IMR-90 (cell line): ENCODE results near the gene LANCL3. TPM values are rescaled to one million over a fixed set of nuclear protein-coding genes. Genes with fewer than 3 reads are reported as not detected.

Experiments used
- ATAC-seq: fragments of 200-7000 bp; cut with Tn5 transposase; 2 replicates; pipeline ENCODE4 v1.9.1; 2020; ENCODE audit warnings: low read depth, mild to moderate bottlenecking, moderate library complexity
- BruUV-seq: library from RNA; stranded (reverse); fragments of 400-500 nt; replicated peaks from 2 replicates; lab custom pipeline; 2021; lab: Mats Ljungman, UMichigan
- CTCF ChIA-PET: fragments of 300-600 bp; formaldehyde crosslinking; extraction: SDS; loops from one replicate; lab custom pipeline; 2021; ENCODE audit warnings: antibody characterized with exemption; lab: Yijun Ruan, JAX
- POLR2A ChIA-PET: fragments of 300-600 bp; sonication (Branson Sonifier 250); formaldehyde crosslinking; loops from one replicate; lab custom pipeline; 2022; ENCODE audit warnings: antibody characterized with exemption; ENCODE audit not compliant: unreplicated experiment; lab: Charles Lee
- DNase-seq: peaks from one replicate; pipeline ENCODE4 v3.0.0; 2013
- H2AFZ ChIP-seq: replicated peaks from 2 replicates; pipeline ENCODE3; 2013; ENCODE audit warnings: low read length, mild to moderate bottlenecking; ENCODE audit not compliant: poor library complexity
- H2AK5ac ChIP-seq: 2 replicates; pipeline ENCODE4 v1.6.1; 2013; ENCODE audit warnings: low read depth, low read length, inconsistent platforms
- H2AK9ac ChIP-seq: replicated peaks from 2 replicates; pipeline ENCODE3; 2013; ENCODE audit warnings: mild to moderate bottlenecking, low read depth, low read length, moderate library complexity; ENCODE audit not compliant: poor library complexity
- H2BK120ac ChIP-seq: 2 replicates; pipeline ENCODE4 v1.6.1; 2013; ENCODE audit warnings: low read depth, low read length, inconsistent platforms
- H2BK15ac ChIP-seq: 3 replicates; pipeline ENCODE4 v1.6.1; 2013; ENCODE audit warnings: low read depth, low read length, inconsistent platforms
- H2BK20ac ChIP-seq: 2 replicates; pipeline ENCODE4 v1.6.1; 2013; ENCODE audit warnings: low read depth, mild to moderate bottlenecking, inconsistent platforms, low read length, moderate library complexity
- H2BK5ac ChIP-seq: 2 replicates; pipeline ENCODE4 v1.6.1; 2013; ENCODE audit warnings: mild to moderate bottlenecking, low read depth, low read length, inconsistent platforms; ENCODE audit not compliant: poor library complexity, severe bottlenecking
- H3K14ac ChIP-seq: replicated peaks from 2 replicates; pipeline ENCODE4 v1.6.1; 2013; ENCODE audit warnings: low read depth, low read length, inconsistent platforms
- H3K18ac ChIP-seq: 2 replicates; pipeline ENCODE4 v1.6.1; 2013; ENCODE audit warnings: low read depth, low read length, control low read depth
- H3K23ac ChIP-seq: 2 replicates; pipeline ENCODE4 v1.6.1; 2013; ENCODE audit warnings: low read depth, low read length, inconsistent platforms
- H3K27ac ChIP-seq: 2 replicates; pipeline ENCODE4 v1.5.1; 2013; ENCODE audit warnings: mild to moderate bottlenecking, control low read depth, low read length; ENCODE audit not compliant: insufficient read depth
- H3K27me3 ChIP-seq: 2 replicates; pipeline ENCODE4 v1.6.1; 2013; ENCODE audit warnings: low read length; ENCODE audit not compliant: control insufficient read depth, insufficient read depth
- H3K36me3 ChIP-seq: 2 replicates; pipeline ENCODE4 v1.6.1; 2013; ENCODE audit warnings: low read length, mixed read lengths; ENCODE audit not compliant: control insufficient read depth, insufficient read depth
- H3K4ac ChIP-seq: 2 replicates; pipeline ENCODE4 v1.6.1; 2013; ENCODE audit warnings: low read depth, low read length, inconsistent platforms
- H3K4me1 ChIP-seq: 2 replicates; pipeline ENCODE4 v1.6.1; 2013; ENCODE audit warnings: low read length, mixed read lengths; ENCODE audit not compliant: control insufficient read depth, insufficient read depth
- H3K4me2 ChIP-seq: 2 replicates; pipeline ENCODE4 v1.6.1; 2013; ENCODE audit warnings: low read depth, mild to moderate bottlenecking, control low read depth, low read length, moderate library complexity
- H3K4me3 ChIP-seq: 2 replicates; pipeline ENCODE4 v1.5.1; 2013; ENCODE audit warnings: low read depth, mild to moderate bottlenecking, control low read depth, low read length, moderate library complexity; ENCODE audit not compliant: insufficient read depth
- H3K56ac ChIP-seq: 2 replicates; pipeline ENCODE4 v1.6.1; 2013; ENCODE audit warnings: low read length, inconsistent platforms; ENCODE audit not compliant: insufficient read depth; ENCODE audit errors: extremely low read depth
- H3K79me1 ChIP-seq, 2 experiments: 2 replicates each; pipeline ENCODE4 v1.6.1; 2013; ENCODE audit warnings: low read length in 2 of 2, inconsistent platforms in 1 of 2, low read depth in 1 of 2
- H3K9ac ChIP-seq: 2 replicates; pipeline ENCODE4 v1.6.1; 2013; ENCODE audit warnings: low read depth, low read length, control low read depth
- H3K9me1 ChIP-seq: 2 replicates; pipeline ENCODE4 v1.6.1; 2013; ENCODE audit warnings: low read length, inconsistent platforms; ENCODE audit not compliant: insufficient read depth
- H3K9me3 ChIP-seq: 2 replicates; pipeline ENCODE4 v1.6.1; 2013; ENCODE audit warnings: low read length; ENCODE audit not compliant: control insufficient read depth, insufficient read depth
- H4K20me1 ChIP-seq: 2 replicates; pipeline ENCODE4 v1.6.1; 2013; ENCODE audit warnings: low read length, inconsistent platforms; ENCODE audit not compliant: insufficient read depth
- H4K5ac ChIP-seq: 2 replicates; pipeline ENCODE4 v1.6.1; 2013; ENCODE audit warnings: mild to moderate bottlenecking, low read depth, low read length, control low read depth
- H4K8ac ChIP-seq, 2 experiments: 2 replicates each; pipeline ENCODE4 v1.6.1; 2013; ENCODE audit warnings: low read depth in 2 of 2, low read length in 2 of 2, control low read depth in 1 of 2, inconsistent platforms in 1 of 2
- H4K91ac ChIP-seq: 2 replicates; pipeline ENCODE4 v1.6.1; 2013; ENCODE audit warnings: low read depth, low read length, inconsistent platforms; ENCODE audit not compliant: insufficient read depth
- BHLHE40 ChIP-seq: fragments of 150-350 bp; IDR thresholded peaks from 2 replicates; pipeline ENCODE4 v1.6.1; 2016; ENCODE audit warnings: mild to moderate bottlenecking, low read depth, low read length
- CEBPB ChIP-seq: IDR thresholded peaks from 2 replicates; pipeline ENCODE4 v1.6.1; 2012; ENCODE audit warnings: low read depth, low read length, improper control_type of control experiment
- CHD1 ChIP-seq: IDR thresholded peaks from 2 replicates; pipeline ENCODE4 v1.6.1; 2012; ENCODE audit warnings: low read depth, low read length, improper control_type of control experiment
- FOS ChIP-seq: fragments of 150-350 bp; IDR thresholded peaks from 2 replicates; pipeline ENCODE4 v1.6.1; 2016; ENCODE audit warnings: low read depth, low read length
- MAFK ChIP-seq: IDR thresholded peaks from 2 replicates; pipeline ENCODE4 v1.6.1; 2012; ENCODE audit warnings: low read depth, low read length, improper control_type of control experiment
- MAZ ChIP-seq: IDR thresholded peaks from 2 replicates; pipeline ENCODE4 v1.6.1; 2012; ENCODE audit warnings: low read depth, mild to moderate bottlenecking, low read length, improper control_type of control experiment, moderate library complexity, borderline replicate concordance
- MXI1 ChIP-seq: IDR thresholded peaks from 2 replicates; pipeline ENCODE4 v1.6.1; 2012; ENCODE audit warnings: low read depth, mild to moderate bottlenecking, low read length, moderate library complexity, borderline replicate concordance
- POLR2A ChIP-seq: IDR thresholded peaks from 2 replicates; pipeline ENCODE4 v1.6.1; 2012; ENCODE audit warnings: mild to moderate bottlenecking, low read depth, low read length
- RCOR1 ChIP-seq: IDR thresholded peaks from 2 replicates; pipeline ENCODE4 v1.6.1; 2012; ENCODE audit warnings: mild to moderate bottlenecking, low read length, improper control_type of control experiment; ENCODE audit not compliant: insufficient replicate concordance
- RFX5 ChIP-seq: IDR thresholded peaks from 2 replicates; pipeline ENCODE4 v1.8.0; 2012; ENCODE audit warnings: low read depth, mild to moderate bottlenecking, low read length, moderate library complexity
- WGBS, 2 experiments: methylation state at CpG; one replicate each; pipeline versions ENCODE4 v1.1.5 to v1.1.7; 2013; ENCODE audit warnings: missing lambda C conversion rate in 2 of 2; ENCODE audit not compliant: insufficient read length in 1 of 2; ENCODE audit errors: extremely low coverage in 2 of 2; 5-methylcytosine and 5-hydroxymethylcytosine counted together
- dilution Hi-C: fragments of 300-500 bp; cut with HindIII; formaldehyde crosslinking; loops from one replicate; pipeline ENCODE4 v1.14.3; 2018; ENCODE audit warnings: low sequenced_read_pairs; ENCODE audit not compliant: unreplicated experiment
- in situ Hi-C: fragments of 300-500 bp; cut with MboI; formaldehyde crosslinking; loops from 3 replicates; pipeline ENCODE4 v1.14.3; 2019; ENCODE audit warnings: low sequenced_read_pairs, inconsistent platforms, mixed read lengths
- intact Hi-C: fragments of 100-400 bp; cut with micrococcal nuclease; formaldehyde crosslinking; loops from 2 replicates; pipeline ENCODE4 v1.10.0; 2022
- polyA plus RNA-seq, 3 experiments: library from polyadenylated mRNA; depleted of rRNA; stranded (reverse); fragments of >200 nt; gene quantifications; 2 replicates each; pipeline ENCODE4 v1.2.3, GENCODE V29; 2012; ENCODE audit warnings: low replicate concordance in 1 of 3
- total RNA-seq: library from RNA; depleted of rRNA; stranded (reverse); fragments of >200 nt; gene quantifications from 2 replicates; pipeline ENCODE4 v1.2.3, GENCODE V29; 2012
- TF ChIP-seq, protein P1 (sequence below): fragments of 150-350 bp; IDR thresholded peaks from 2 replicates; pipeline ENCODE4 v1.6.1; 2016; ENCODE audit warnings: low read depth, mild to moderate bottlenecking, low read length, moderate library complexity, borderline replicate concordance
- TF ChIP-seq, protein P2 (sequence below): fragments of 150-350 bp; IDR thresholded peaks from 2 replicates; pipeline ENCODE4 v1.6.1; 2017; ENCODE audit warnings: mild to moderate bottlenecking, antibody characterized with exemption, low read length, low read depth
- TF ChIP-seq, protein P3 (sequence below): conservative IDR thresholded peaks from 2 replicates; pipeline ENCODE4 v1.5.1; 2012; ENCODE audit warnings: mild to moderate bottlenecking, low read depth, low read length, improper control_type of control experiment

Gene LANCL3
- total and polyA plus RNA-seq, 2 of the 4 experiments (the other 2 are of a cell fraction) = not detected

DNA sequence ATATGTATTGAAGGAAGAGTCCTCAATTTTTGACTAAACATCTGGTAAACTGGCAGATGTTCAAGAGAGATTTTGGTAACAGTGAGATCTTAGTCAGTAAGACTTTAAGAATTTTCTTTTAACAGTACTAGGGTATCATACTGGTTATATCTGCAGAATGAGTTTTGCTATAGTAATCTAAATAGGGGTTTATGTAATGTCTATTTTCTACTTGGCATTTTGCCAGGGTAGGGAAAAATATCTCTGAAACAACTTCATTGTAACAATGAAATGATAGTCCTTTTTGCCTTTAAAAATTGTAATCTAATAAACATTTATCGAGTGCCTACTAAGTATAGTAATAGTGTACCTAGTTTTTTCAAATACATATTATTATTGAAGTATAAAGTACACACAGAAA is 146.2 kb downstream of the LANCL3 start:
- no peaks in the 10 kb centered on the region for H3K36me3 ChIP-seq
- no peak for TF ChIP-seq MAZ
- no peak for TF ChIP-seq BHLHE40
- TF ChIP-seq, protein P1, sequence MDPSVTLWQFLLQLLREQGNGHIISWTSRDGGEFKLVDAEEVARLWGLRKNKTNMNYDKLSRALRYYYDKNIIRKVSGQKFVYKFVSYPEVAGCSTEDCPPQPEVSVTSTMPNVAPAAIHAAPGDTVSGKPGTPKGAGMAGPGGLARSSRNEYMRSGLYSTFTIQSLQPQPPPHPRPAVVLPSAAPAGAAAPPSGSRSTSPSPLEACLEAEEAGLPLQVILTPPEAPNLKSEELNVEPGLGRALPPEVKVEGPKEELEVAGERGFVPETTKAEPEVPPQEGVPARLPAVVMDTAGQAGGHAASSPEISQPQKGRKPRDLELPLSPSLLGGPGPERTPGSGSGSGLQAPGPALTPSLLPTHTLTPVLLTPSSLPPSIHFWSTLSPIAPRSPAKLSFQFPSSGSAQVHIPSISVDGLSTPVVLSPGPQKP = no peak
- TF ChIP-seq MXI1 = no peak
- no peak for TF ChIP-seq MAFK
- no peak for TF ChIP-seq CHD1
- no peak for TF ChIP-seq POLR2A
- TF ChIP-seq RCOR1 = no peak
- TF ChIP-seq RFX5 = no peak
- TF ChIP-seq, protein P2, sequence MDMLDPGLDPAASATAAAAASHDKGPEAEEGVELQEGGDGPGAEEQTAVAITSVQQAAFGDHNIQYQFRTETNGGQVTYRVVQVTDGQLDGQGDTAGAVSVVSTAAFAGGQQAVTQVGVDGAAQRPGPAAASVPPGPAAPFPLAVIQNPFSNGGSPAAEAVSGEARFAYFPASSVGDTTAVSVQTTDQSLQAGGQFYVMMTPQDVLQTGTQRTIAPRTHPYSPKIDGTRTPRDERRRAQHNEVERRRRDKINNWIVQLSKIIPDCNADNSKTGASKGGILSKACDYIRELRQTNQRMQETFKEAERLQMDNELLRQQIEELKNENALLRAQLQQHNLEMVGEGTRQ = no peak
- TF ChIP-seq FOS = no peak
- TF ChIP-seq, protein P3, sequence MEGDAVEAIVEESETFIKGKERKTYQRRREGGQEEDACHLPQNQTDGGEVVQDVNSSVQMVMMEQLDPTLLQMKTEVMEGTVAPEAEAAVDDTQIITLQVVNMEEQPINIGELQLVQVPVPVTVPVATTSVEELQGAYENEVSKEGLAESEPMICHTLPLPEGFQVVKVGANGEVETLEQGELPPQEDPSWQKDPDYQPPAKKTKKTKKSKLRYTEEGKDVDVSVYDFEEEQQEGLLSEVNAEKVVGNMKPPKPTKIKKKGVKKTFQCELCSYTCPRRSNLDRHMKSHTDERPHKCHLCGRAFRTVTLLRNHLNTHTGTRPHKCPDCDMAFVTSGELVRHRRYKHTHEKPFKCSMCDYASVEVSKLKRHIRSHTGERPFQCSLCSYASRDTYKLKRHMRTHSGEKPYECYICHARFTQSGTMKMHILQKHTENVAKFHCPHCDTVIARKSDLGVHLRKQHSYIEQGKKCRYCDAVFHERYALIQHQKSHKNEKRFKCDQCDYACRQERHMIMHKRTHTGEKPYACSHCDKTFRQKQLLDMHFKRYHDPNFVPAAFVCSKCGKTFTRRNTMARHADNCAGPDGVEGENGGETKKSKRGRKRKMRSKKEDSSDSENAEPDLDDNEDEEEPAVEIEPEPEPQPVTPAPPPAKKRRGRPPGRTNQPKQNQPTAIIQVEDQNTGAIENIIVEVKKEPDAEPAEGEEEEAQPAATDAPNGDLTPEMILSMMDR = no peak
- no peak for TF ChIP-seq CEBPB
- no peaks in the 10 kb centered on the region for H3K27me3 ChIP-seq
- no CpG with 5 or more reads among the region's 1 CpG for WGBS, 2 experiments
- intact Hi-C loops (no loop called here), dilution Hi-C loops (no loop called here), in situ Hi-C loops (no loop called here)
- no peak overlapping the region for H4K5ac ChIP-seq
- BruUV-seq = no TSS peak
- H3K27ac ChIP-seq = no peak overlapping the region
- H3K9me3 ChIP-seq = no peaks in the 10 kb centered on the region
- no peak overlapping the region for H3K4me2 ChIP-seq
- no peak overlapping the region for H4K91ac ChIP-seq
- DNase-seq (no peak), ATAC-seq (no peak)
- no peak overlapping the region for H3K9ac ChIP-seq
- POLR2A ChIA-PET = no interaction called here
- H2BK15ac ChIP-seq = no peak overlapping the region
- no peak overlapping the region for H3K56ac ChIP-seq
- H2BK20ac ChIP-seq = no peak overlapping the region
- H2AK9ac ChIP-seq = no peak overlapping the region
- H2AK5ac ChIP-seq = no peak overlapping the region
- H2BK5ac ChIP-seq = no peak overlapping the region
- no peaks in the 10 kb centered on the region for H3K79me1 ChIP-seq
- H3K4ac ChIP-seq = no peak overlapping the region
- H3K4me3 ChIP-seq = no peak overlapping the region
- no peak overlapping the region for H2AFZ ChIP-seq
- no peaks in the 10 kb centered on the region for H3K9me1 ChIP-seq
- H3K23ac ChIP-seq = no peak overlapping the region
- no peaks in the 10 kb centered on the region for H4K20me1 ChIP-seq
- H3K18ac ChIP-seq = no peak overlapping the region
- no peaks in the 10 kb centered on the region for H3K4me1 ChIP-seq
- CTCF ChIA-PET = no interaction called here
- H3K14ac ChIP-seq = no peak overlapping the region
- no peak overlapping the region for H4K8ac ChIP-seq
- H2BK120ac ChIP-seq = no peak overlapping the region
